Measurements from ENCODE around the gene STOX2. TPM values are rescaled to one million over a fixed set of nuclear protein-coding genes. Genes with fewer than 3 reads are reported as not detected.

STOX2 gene
- total RNA-seq, 1 donor from 2014 or later = 0.07 TPM

GRCh38 chr4:184067931-184068554 is 162.9 kb downstream of the STOX2 start:
- no peak for DNase-seq (ENCODE audit: low read depth, low spot score)

Other genes with a start within 250 kb of the STOX2 start
- 19.7 and 23.6 TPM in 2 replicates for gene RWDD4, start 246.1 kb upstream of the STOX2 start, total RNA-seq
- gene TRAPPC11, start 246.0 kb upstream of the STOX2 start, total RNA-seq = 32.8 and 35.6 TPM in 2 replicates